ENCODE data around the gene FARP1.

The FARP1 gene

DNA sequence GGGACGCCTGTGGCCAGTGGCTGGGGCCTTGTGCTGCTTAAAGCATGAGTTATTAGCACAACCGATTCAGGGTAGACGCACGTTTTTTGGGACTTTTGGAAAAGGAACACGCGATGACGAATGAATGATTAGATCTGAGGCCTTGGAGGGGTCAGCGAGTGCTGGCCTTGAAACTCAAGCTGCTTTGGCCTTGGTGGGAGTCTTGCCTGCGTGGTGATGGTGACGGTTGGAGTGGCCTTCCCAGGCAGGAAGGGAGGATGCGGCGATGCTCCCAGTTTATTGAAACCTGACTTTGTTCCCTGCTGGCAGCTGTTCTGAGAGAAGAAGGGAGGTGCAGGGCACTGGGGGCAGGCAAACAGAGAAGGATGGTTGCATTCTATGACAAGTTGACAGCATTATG is 97.2 kb downstream of the FARP1 start:
- Histone ChIP-seq H3K36me3 (ENCODE audit: insufficient read depth) (no peaks in the 10 kb centered on the region), H3K4me1 (ENCODE audit: low read depth, poor library complexity, severe bottlenecking) (no peaks in the 10 kb centered on the region), H3K4me2 (no peak overlapping the region), H4K20me1 (ENCODE audit: insufficient read depth) (no peaks in the 10 kb centered on the region), H3K9ac (no peak overlapping the region), H3K79me2 (ENCODE audit: insufficient read depth, low read depth) (no peaks in the 10 kb centered on the region), H2AFZ (ENCODE audit: low read depth) (no peak overlapping the region), H3K27ac (no peak overlapping the region), H3K27me3 (ENCODE audit: insufficient read depth, low read depth) (no peaks in the 10 kb centered on the region), H3K4me3 (IDR thresholded peaks at IDR 0.05; ENCODE audit: insufficient read depth, low read depth, low read length) (no peak overlapping the region)
- TF ChIP-seq, protein P1, sequence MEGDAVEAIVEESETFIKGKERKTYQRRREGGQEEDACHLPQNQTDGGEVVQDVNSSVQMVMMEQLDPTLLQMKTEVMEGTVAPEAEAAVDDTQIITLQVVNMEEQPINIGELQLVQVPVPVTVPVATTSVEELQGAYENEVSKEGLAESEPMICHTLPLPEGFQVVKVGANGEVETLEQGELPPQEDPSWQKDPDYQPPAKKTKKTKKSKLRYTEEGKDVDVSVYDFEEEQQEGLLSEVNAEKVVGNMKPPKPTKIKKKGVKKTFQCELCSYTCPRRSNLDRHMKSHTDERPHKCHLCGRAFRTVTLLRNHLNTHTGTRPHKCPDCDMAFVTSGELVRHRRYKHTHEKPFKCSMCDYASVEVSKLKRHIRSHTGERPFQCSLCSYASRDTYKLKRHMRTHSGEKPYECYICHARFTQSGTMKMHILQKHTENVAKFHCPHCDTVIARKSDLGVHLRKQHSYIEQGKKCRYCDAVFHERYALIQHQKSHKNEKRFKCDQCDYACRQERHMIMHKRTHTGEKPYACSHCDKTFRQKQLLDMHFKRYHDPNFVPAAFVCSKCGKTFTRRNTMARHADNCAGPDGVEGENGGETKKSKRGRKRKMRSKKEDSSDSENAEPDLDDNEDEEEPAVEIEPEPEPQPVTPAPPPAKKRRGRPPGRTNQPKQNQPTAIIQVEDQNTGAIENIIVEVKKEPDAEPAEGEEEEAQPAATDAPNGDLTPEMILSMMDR (conservative IDR thresholded peaks at IDR 0.05; ENCODE audit: low read depth, low read length) = no peak

GRCh38 chr13:98240974-98241373 is 98.1 kb downstream of the FARP1 start:
- no peak overlapping the region for H3K4me3 ChIP-seq (IDR thresholded peaks at IDR 0.05; ENCODE audit: insufficient read depth, low read depth, low read length)
- no peaks in the 10 kb centered on the region for H3K27me3 ChIP-seq (ENCODE audit: insufficient read depth, low read depth)
- H3K4me2 ChIP-seq = no peak overlapping the region
- no peaks in the 10 kb centered on the region for H4K20me1 ChIP-seq (ENCODE audit: insufficient read depth)
- no peaks in the 10 kb centered on the region for H3K36me3 ChIP-seq (ENCODE audit: insufficient read depth)
- no peaks in the 10 kb centered on the region for H3K79me2 ChIP-seq (ENCODE audit: insufficient read depth, low read depth)
- H3K27ac ChIP-seq = no peak overlapping the region
- TF ChIP-seq, protein P1 (conservative IDR thresholded peaks at IDR 0.05; ENCODE audit: low read depth, low read length) = no peak
- no peaks in the 10 kb centered on the region for H3K4me1 ChIP-seq (ENCODE audit: low read depth, poor library complexity, severe bottlenecking)
- no peak overlapping the region for H3K9ac ChIP-seq
- H2AFZ ChIP-seq (ENCODE audit: low read depth) = no peak overlapping the region

- H3K4me1 ChIP-seq (ENCODE audit: low read depth, poor library complexity, severe bottlenecking) = no peaks in the 10 kb centered on the region
- no peak overlapping the region for H3K4me3 ChIP-seq (IDR thresholded peaks at IDR 0.05; ENCODE audit: insufficient read depth, low read depth, low read length)
- no peaks in the 10 kb centered on the region for H3K27me3 ChIP-seq (ENCODE audit: insufficient read depth, low read depth)
- H3K27ac ChIP-seq = no peak overlapping the region
- no peak overlapping the region for H2AFZ ChIP-seq (ENCODE audit: low read depth)
- H3K79me2 ChIP-seq (ENCODE audit: insufficient read depth, low read depth) = no peaks in the 10 kb centered on the region
- TF ChIP-seq, protein P1 (conservative IDR thresholded peaks at IDR 0.05; ENCODE audit: low read depth, low read length) = no peak
- H4K20me1 ChIP-seq (ENCODE audit: insufficient read depth) = no peaks in the 10 kb centered on the region
- H3K36me3 ChIP-seq (ENCODE audit: insufficient read depth) = no peaks in the 10 kb centered on the region
- no peak overlapping the region for H3K4me2 ChIP-seq
- H3K9ac ChIP-seq = no peak overlapping the region
Measured at GRCh38 chr13:98241976-98242375, 99.1 kb downstream of the FARP1 start.

DNA sequence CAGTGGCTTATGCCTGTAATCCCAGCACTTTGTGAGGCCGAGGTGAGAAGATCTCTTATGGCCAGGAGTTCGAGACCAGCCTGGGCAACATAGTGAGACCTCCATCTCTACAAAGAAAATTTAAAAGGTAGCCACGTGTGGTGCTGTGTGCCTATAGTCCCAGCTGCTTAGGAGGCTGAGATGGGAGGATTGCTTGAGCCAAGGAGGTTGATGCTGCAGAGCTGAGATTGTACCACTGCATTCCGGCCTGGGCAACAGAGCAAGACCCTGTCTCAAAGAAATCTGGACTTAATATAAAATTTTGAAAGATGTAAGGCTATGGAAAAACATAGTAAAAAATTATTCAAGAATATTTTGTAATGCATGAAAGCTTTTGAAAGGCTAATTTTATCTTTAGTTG is 99.5 kb downstream of the FARP1 start:
- Histone ChIP-seq H3K4me1 (ENCODE audit: low read depth, poor library complexity, severe bottlenecking) (no peaks in the 10 kb centered on the region), H4K20me1 (ENCODE audit: insufficient read depth) (no peaks in the 10 kb centered on the region), H3K27me3 (ENCODE audit: insufficient read depth, low read depth) (no peaks in the 10 kb centered on the region), H3K4me2 (no peak overlapping the region), H3K4me3 (IDR thresholded peaks at IDR 0.05; ENCODE audit: insufficient read depth, low read depth, low read length) (no peak overlapping the region), H3K36me3 (ENCODE audit: insufficient read depth) (no peaks in the 10 kb centered on the region), H2AFZ (ENCODE audit: low read depth) (no peak overlapping the region), H3K27ac (no peak overlapping the region), H3K79me2 (ENCODE audit: insufficient read depth, low read depth) (no peaks in the 10 kb centered on the region), H3K9ac (no peak overlapping the region)
- TF ChIP-seq, protein P1 (conservative IDR thresholded peaks at IDR 0.05; ENCODE audit: low read depth, low read length) = no peak

- Histone ChIP-seq H3K9ac (no peak overlapping the region), H3K27me3 (ENCODE audit: insufficient read depth, low read depth) (no peaks in the 10 kb centered on the region), H3K36me3 (ENCODE audit: insufficient read depth) (no peaks in the 10 kb centered on the region), H3K4me1 (ENCODE audit: low read depth, poor library complexity, severe bottlenecking) (no peaks in the 10 kb centered on the region), H3K27ac (no peak overlapping the region), H3K4me3 (IDR thresholded peaks at IDR 0.05; ENCODE audit: insufficient read depth, low read depth, low read length) (no peak overlapping the region), H4K20me1 (ENCODE audit: insufficient read depth) (no peaks in the 10 kb centered on the region), H3K4me2 (no peak overlapping the region), H2AFZ (ENCODE audit: low read depth) (no peak overlapping the region), H3K79me2 (ENCODE audit: insufficient read depth, low read depth) (no peaks in the 10 kb centered on the region)
- TF ChIP-seq, protein P1 (conservative IDR thresholded peaks at IDR 0.05; ENCODE audit: low read depth, low read length) = no peak
Measured at GRCh38 chr13:98243929-98244272, 101.0 kb downstream of the FARP1 start.
